Measurements from ENCODE around the gene ALKBH2. TPM values are rescaled to one million over a fixed set of nuclear protein-coding genes. Genes with fewer than 3 reads are reported as not detected.

ALKBH2 gene
- total and polyA plus RNA-seq, 2 experiments from 2014 or later = 16.4 to 35.9 TPM

DNA sequence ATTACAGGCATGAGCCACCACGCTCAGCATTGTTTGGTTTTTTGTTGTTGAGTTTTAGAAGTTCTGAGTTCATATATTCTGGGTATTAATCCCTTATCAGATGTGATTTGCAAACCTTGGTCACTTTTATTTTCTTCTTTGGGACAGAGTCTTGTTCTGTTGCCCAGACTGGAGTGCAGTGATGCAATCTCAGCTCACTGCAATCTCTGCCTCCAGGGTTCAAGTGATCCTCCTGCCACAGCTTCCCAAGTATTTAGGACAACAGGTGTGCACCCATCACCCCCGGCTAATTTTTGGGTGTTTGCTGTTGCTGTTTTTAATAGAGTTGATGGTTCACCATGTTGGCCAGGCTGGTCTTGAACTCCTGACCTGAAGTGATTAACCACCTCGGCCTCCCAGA, 29.1 kb downstream of the ALKBH2 start:
- H3K27ac Mint-ChIP-seq = no peak overlapping the region
- no peaks in the 10 kb centered on the region for H3K36me3 ChIP-seq (ENCODE audit: insufficient read depth)
- H3K27me3 ChIP-seq (ENCODE audit: insufficient read depth) = no peaks in the 10 kb centered on the region
- no peaks in the 10 kb centered on the region for H3K27me3 Mint-ChIP-seq (ENCODE audit: insufficient read depth, low read depth, poor library complexity)
- no peak overlapping the region for H3K27ac ChIP-seq (ENCODE audit: low read depth)
- no peaks in the 10 kb centered on the region for H3K9me2 ChIP-seq (ENCODE audit: insufficient read depth)
- no peaks in the 10 kb centered on the region for H4K20me1 ChIP-seq (replicated peaks; ENCODE audit: insufficient read depth)
- H3K36me3 Mint-ChIP-seq (ENCODE audit: low read depth) = no peaks in the 10 kb centered on the region
- TF ChIP-seq POLR2AphosphoS5 (IDR thresholded peaks at IDR 0.05; ENCODE audit: low read depth) (no peak), EZH2phosphoT487 (IDR thresholded peaks at IDR 0.05; ENCODE audit: unreplicated experiment) (no peak), ZNF114 (CRISPR knock-in tag; IDR thresholded peaks at IDR 0.05) (no peak), ZNF331 (CRISPR knock-in tag; IDR thresholded peaks at IDR 0.05; ENCODE audit: low read depth) (no peak), CREB1 (CRISPR knock-in tag; IDR thresholded peaks at IDR 0.05; ENCODE audit: low read depth) (no peak), JUNB (IDR thresholded peaks at IDR 0.05; ENCODE audit: unreplicated experiment) (no peak), STAT1 (IDR thresholded peaks at IDR 0.05; ENCODE audit: unreplicated experiment) (no peak), NANOG (IDR thresholded peaks at IDR 0.05; ENCODE audit: borderline replicate concordance) (no peak), EZH2 (IDR thresholded peaks at IDR 0.05; ENCODE audit: low read depth, unreplicated experiment) (no peak)
- TF ChIP-seq, protein P1, sequence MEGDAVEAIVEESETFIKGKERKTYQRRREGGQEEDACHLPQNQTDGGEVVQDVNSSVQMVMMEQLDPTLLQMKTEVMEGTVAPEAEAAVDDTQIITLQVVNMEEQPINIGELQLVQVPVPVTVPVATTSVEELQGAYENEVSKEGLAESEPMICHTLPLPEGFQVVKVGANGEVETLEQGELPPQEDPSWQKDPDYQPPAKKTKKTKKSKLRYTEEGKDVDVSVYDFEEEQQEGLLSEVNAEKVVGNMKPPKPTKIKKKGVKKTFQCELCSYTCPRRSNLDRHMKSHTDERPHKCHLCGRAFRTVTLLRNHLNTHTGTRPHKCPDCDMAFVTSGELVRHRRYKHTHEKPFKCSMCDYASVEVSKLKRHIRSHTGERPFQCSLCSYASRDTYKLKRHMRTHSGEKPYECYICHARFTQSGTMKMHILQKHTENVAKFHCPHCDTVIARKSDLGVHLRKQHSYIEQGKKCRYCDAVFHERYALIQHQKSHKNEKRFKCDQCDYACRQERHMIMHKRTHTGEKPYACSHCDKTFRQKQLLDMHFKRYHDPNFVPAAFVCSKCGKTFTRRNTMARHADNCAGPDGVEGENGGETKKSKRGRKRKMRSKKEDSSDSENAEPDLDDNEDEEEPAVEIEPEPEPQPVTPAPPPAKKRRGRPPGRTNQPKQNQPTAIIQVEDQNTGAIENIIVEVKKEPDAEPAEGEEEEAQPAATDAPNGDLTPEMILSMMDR (conservative IDR thresholded peaks at IDR 0.05; ENCODE audit: low read depth in 2 of 2) = no peak
- TF ChIP-seq, protein P2, sequence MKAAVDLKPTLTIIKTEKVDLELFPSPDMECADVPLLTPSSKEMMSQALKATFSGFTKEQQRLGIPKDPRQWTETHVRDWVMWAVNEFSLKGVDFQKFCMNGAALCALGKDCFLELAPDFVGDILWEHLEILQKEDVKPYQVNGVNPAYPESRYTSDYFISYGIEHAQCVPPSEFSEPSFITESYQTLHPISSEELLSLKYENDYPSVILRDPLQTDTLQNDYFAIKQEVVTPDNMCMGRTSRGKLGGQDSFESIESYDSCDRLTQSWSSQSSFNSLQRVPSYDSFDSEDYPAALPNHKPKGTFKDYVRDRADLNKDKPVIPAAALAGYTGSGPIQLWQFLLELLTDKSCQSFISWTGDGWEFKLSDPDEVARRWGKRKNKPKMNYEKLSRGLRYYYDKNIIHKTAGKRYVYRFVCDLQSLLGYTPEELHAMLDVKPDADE (IDR thresholded peaks at IDR 0.05) = no peak
- TF ChIP-seq, protein P3, sequence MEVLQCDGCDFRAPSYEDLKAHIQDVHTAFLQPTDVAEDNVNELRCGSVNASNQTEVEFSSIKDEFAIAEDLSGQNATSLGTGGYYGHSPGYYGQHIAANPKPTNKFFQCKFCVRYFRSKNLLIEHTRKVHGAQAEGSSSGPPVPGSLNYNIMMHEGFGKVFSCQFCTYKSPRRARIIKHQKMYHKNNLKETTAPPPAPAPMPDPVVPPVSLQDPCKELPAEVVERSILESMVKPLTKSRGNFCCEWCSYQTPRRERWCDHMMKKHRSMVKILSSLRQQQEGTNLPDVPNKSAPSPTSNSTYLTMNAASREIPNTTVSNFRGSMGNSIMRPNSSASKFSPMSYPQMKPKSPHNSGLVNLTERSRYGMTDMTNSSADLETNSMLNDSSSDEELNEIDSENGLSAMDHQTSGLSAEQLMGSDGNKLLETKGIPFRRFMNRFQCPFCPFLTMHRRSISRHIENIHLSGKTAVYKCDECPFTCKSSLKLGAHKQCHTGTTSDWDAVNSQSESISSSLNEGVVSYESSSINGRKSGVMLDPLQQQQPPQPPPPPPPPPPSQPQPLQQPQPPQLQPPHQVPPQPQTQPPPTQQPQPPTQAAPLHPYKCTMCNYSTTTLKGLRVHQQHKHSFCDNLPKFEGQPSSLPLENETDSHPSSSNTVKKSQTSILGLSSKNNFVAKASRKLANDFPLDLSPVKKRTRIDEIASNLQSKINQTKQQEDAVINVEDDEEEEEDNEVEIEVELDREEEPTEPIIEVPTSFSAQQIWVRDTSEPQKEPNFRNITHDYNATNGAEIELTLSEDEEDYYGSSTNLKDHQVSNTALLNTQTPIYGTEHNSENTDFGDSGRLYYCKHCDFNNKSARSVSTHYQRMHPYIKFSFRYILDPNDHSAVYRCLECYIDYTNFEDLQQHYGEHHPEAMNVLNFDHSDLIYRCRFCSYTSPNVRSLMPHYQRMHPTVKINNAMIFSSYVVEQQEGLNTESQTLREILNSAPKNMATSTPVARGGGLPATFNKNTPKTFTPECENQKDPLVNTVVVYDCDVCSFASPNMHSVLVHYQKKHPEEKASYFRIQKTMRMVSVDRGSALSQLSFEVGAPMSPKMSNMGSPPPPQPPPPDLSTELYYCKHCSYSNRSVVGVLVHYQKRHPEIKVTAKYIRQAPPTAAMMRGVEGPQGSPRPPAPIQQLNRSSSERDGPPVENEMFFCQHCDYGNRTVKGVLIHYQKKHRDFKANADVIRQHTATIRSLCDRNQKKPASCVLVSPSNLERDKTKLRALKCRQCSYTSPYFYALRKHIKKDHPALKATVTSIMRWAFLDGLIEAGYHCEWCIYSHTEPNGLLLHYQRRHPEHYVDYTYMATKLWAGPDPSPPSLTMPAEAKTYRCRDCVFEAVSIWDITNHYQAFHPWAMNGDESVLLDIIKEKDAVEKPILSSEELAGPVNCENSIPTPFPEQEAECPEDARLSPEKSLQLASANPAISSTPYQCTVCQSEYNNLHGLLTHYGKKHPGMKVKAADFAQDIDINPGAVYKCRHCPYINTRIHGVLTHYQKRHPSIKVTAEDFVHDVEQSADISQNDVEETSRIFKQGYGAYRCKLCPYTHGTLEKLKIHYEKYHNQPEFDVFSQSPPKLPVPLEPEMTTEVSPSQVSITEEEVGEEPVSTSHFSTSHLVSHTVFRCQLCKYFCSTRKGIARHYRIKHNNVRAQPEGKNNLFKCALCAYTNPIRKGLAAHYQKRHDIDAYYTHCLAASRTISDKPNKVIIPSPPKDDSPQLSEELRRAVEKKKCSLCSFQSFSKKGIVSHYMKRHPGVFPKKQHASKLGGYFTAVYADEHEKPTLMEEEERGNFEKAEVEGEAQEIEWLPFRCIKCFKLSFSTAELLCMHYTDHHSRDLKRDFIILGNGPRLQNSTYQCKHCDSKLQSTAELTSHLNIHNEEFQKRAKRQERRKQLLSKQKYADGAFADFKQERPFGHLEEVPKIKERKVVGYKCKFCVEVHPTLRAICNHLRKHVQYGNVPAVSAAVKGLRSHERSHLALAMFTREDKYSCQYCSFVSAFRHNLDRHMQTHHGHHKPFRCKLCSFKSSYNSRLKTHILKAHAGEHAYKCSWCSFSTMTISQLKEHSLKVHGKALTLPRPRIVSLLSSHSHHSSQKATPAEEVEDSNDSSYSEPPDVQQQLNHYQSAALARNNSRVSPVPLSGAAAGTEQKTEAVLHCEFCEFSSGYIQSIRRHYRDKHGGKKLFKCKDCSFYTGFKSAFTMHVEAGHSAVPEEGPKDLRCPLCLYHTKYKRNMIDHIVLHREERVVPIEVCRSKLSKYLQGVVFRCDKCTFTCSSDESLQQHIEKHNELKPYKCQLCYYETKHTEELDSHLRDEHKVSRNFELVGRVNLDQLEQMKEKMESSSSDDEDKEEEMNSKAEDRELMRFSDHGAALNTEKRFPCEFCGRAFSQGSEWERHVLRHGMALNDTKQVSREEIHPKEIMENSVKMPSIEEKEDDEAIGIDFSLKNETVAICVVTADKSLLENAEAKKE (CRISPR knock-in tag; IDR thresholded peaks at IDR 0.05) = no peak
- TF ChIP-seq, protein P4, sequence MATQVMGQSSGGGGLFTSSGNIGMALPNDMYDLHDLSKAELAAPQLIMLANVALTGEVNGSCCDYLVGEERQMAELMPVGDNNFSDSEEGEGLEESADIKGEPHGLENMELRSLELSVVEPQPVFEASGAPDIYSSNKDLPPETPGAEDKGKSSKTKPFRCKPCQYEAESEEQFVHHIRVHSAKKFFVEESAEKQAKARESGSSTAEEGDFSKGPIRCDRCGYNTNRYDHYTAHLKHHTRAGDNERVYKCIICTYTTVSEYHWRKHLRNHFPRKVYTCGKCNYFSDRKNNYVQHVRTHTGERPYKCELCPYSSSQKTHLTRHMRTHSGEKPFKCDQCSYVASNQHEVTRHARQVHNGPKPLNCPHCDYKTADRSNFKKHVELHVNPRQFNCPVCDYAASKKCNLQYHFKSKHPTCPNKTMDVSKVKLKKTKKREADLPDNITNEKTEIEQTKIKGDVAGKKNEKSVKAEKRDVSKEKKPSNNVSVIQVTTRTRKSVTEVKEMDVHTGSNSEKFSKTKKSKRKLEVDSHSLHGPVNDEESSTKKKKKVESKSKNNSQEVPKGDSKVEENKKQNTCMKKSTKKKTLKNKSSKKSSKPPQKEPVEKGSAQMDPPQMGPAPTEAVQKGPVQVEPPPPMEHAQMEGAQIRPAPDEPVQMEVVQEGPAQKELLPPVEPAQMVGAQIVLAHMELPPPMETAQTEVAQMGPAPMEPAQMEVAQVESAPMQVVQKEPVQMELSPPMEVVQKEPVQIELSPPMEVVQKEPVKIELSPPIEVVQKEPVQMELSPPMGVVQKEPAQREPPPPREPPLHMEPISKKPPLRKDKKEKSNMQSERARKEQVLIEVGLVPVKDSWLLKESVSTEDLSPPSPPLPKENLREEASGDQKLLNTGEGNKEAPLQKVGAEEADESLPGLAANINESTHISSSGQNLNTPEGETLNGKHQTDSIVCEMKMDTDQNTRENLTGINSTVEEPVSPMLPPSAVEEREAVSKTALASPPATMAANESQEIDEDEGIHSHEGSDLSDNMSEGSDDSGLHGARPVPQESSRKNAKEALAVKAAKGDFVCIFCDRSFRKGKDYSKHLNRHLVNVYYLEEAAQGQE (IDR thresholded peaks at IDR 0.05; ENCODE audit: unreplicated experiment) = no peak
- H3K4me1 ChIP-seq (ENCODE audit: insufficient read depth) = no peaks in the 10 kb centered on the region
- no peaks in the 10 kb centered on the region for H3K9me3 Mint-ChIP-seq
- H3K79me2 ChIP-seq (replicated peaks; ENCODE audit: insufficient read depth) = no peaks in the 10 kb centered on the region
- DNase-seq (ENCODE audit: low spot score) (no peak), ATAC-seq (no peak)
- H3K4me1 Mint-ChIP-seq = peaks cover 2% of the 10 kb centered on the region; the same call in 2 of the 3 replicates
- H3K4me2 ChIP-seq = no peak overlapping the region
- H3F3A ChIP-seq (replicated peaks; ENCODE audit: low read depth) = no peaks in the 10 kb centered on the region
- no peak overlapping the region for H3K4me3 Mint-ChIP-seq
- no peak overlapping the region for H2AFZ ChIP-seq
- no peak overlapping the region for H3K4me3 ChIP-seq
